HG03432 (cell line): ENCODE results near the gene CLEC20A.
A peak's percentile ranks its signal among the peaks of the same experiment; 100 is the strongest.

ENCODE experiments used
- ATAC-seq: cut with Tn5 transposase; IDR thresholded peaks from one replicate; pipeline ENCODE4 v1.9.1; 2021; ENCODE audit warnings: mild to moderate bottlenecking, moderate library complexity; ENCODE audit not compliant: unreplicated experiment

The CLEC20A gene

GRCh38 chr1:178500936-178501554, 4.3 kb upstream of the CLEC20A start:
- ATAC-seq: peak; percentile 17

GRCh38 chr1:178500091-178500770, 3.5 kb upstream of the CLEC20A start:
- ATAC-seq: no peak

- no peak for ATAC-seq
Measured at GRCh38 chr1:178498896-178499675, 2.3 kb upstream of the CLEC20A start.

GRCh38 chr1:178497903-178498478, 1.2 kb upstream of the CLEC20A start:
- ATAC-seq: no peak

GRCh38 chr1:178495741-178496409, 889 bp downstream of the CLEC20A start:
- ATAC-seq: no peak

DNA sequence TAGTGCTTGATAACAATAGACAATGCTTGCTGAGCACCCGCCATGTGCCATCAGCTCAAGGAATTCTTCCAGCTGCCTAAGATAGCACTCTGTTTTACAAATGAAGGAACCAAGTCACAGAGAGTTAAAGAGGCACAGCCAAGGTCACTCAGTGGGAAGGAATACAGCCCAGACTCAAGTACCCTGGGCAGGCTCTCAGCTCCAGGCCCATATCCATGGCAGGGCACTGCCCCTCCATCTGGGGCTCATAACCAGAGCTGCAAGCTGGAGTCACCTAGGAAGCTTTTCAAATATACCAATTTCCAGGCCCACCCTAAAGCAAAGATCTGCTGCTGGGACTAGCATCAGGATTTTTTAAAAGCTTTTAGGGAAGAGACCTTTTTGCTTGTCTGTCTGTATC, 1.6 kb downstream of the CLEC20A start:
- no peak for ATAC-seq

DNA sequence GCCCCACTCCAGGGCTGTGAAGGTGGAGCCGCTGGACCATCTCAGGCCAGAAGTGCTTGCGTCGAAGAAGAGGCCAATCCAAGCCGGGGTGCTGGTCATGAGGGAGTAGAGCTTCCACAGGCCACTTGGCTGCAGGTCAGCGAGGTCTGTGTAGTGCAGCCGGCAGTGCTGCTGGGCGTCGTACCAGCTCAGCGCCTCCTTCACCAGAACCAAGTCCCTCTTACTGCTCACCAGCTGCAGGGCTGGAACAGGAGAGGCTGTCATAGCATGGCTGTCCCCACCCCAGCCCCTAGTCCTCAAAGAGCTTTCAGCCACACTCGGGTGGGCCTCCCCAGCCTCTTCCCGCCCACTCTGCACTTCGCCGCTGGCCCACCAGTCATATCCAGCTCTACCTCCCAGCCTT, 2.2 kb downstream of the CLEC20A start:
- no peak for ATAC-seq

GRCh38 chr1:178493301-178493741, 3.4 kb downstream of the CLEC20A start:
- no peak for ATAC-seq

DNA sequence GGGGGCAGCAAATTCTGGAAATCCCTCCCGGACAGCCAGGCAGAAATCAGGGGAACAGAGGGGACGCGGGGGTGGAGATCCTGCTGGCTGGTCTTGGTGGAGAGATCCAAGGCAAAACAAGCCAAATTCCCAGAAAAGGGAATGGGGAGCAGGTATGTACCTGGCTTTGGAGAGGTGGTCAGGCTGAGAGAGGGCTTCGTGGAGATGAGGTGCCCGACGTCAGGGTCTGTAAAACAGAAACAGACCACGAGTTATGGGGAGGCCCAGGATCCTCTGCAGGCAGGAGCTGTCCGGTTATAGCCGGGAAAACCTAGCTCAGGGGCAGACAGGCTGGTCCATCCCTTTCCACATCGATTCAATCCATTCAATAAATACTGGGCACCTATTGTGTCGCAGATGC, 4.4 kb downstream of the CLEC20A start:
- no peak for ATAC-seq

DNA sequence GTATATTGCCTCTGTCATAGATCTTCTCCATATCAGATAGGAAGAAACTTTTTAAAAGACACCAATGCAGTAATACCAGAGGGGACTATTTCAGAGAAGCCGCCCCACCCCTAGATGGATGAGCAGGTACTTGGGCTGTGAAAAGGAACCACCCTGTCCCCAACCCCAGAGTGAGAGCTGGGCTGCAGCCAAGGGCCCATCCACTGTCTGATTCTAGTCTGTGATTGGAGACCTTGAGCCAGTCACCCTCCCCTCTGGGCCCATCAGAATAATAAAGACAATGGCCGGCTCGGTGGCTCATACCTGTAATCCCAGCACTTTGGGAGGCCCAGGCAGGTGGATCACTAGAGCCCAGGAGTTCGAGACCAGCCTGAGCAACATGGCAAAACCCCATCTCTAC, 5.0 kb downstream of the CLEC20A start:
- no peak for ATAC-seq

DNA sequence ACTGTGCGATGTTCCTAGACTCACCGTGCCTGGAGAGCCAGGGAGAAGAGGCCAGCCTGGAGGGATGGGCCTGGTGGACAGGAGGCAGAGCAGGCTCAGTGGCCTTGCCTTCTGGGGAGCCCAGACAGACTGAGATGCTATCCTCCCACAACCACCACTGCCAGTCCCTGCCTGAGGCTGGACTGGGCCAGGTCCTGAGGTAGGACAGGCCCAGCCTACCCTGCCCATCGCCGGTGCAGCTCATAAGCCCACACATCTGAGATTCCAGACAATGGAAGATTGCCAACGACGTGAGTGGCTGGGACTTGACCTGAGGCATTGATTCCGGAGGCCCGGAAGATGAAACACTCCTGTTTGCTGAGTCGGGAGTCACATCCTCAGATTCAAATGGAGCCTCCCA, 5.8 kb downstream of the CLEC20A start:
- no peak for ATAC-seq

GRCh38 chr1:178490136-178490535, 6.6 kb downstream of the CLEC20A start:
- ATAC-seq: no peak

GRCh38 chr1:178489399-178489798, 7.4 kb downstream of the CLEC20A start:
- ATAC-seq: no peak

GRCh38 chr1:178488393-178488792, 8.4 kb downstream of the CLEC20A start:
- ATAC-seq: no peak

DNA sequence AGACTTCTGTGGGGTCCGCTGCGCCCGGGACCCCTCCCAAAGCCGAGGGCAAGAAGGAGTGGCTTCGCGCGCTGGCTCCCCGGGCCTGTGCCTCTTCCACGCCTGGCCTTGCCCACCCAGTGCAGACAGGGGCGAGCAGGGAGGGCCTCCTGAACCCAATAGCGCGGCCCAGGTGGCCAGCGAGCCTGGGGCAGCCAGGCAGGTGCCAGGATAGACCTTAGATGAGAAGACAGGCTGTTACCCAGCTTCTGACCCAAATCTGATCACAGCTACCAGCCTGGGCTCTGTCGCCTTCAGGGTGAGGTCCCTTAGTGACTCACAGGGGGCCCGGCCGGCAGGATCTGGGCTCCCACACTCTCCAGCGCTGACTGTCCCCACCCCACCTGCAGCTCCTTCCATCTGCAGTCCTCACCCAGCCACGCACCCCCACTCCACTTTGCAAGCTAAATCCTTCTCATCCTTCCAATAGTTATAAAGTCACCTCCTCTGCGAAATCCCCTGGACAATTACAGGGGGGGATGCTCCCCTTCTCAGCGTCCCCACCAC, 9.6 kb downstream of the CLEC20A start:
- no peak for ATAC-seq

GRCh38 chr1:178486100-178487069, 10.4 kb downstream of the CLEC20A start:
- no peak for ATAC-seq

- ATAC-seq: no peak
Measured at GRCh38 chr1:178485541-178485981, 11.2 kb downstream of the CLEC20A start.

DNA sequence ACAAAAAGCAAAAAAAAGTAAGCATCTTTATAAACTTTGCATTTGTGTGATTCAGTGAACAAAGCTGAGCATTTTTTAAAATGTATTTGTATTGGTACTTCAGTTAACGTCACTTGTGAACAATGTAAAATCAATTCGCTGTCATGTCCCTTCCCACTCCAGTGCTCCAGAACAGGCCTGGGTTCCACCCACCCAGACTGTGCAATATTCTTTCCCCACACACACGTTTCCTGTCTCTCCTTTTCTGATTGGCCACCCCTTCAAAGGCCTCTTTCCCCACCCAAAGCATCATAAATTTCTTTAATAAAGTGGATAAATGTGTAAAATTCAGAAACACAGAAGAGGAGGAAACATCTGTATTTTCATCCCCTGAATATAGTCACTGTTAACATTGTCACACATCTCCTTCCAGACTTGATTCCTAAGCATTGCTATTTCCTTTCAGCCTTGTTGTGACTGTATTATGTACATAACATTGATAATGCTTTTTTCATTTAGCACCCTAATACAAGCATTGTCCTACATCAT, 12.0 kb downstream of the CLEC20A start:
- no peak for ATAC-seq

DNA sequence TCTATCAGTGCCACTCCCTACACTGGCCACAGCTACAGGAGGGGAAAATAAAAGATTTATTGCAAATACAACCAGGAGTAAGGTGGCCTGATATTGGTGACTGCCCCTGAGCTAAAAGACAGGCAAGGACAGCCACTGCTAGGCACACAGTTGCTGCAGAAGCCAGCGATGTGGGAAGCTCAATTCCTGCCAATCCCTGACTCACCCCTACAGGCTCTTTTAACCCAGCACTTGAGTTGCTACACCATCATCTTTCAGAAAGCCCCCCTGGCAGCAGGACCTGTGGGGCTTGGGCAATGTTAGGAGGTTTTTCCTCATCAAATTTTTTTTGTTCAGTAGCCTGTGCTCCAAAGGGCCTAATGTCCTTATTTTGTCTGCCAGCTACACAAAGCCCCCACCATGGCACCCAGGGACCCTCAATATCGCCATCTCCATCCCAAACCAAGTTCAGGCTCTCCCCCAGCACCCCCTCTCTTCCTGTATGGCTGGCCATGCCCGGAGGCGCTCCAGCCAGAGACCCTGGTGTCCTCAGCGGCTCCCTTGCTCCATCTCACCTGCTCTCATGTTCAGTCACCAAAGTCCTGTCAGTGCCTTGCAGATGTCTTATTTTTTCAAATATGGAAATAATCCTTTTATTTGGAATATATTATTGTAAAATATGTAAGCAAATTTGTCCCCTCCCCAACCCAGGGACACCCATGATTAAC, 13.4 kb downstream of the CLEC20A start:
- ATAC-seq: no peak
